T-helper 2 cell (primary cell): ENCODE measurements around the gene FBXW7.

Source experiments
- DNase-seq, 5 experiments: peaks; one replicate each; pipeline versions ENCODE4 v3.0.0 to v3.0.0-alpha.2; 2012 to 2022

FBXW7 gene

GRCh38 chr4:152424396-152424795 lies 111.5 kb downstream of the FBXW7 start:
- no peak for DNase-seq

- DNase-seq = no peak
These were observed 113.0 kb downstream of the FBXW7 start for GRCh38 chr4:152422817-152423320.

GRCh38 chr4:152421576-152421975 lies 114.3 kb downstream of the FBXW7 start:
- DNase-seq = no peak

GRCh38 chr4:152419809-152420208 lies 116.1 kb downstream of the FBXW7 start:
- peak in 1 of 5 experiments; percentile 14 for DNase-seq

GRCh38 chr4:152417673-152418072 lies 118.2 kb downstream of the FBXW7 start:
- DNase-seq = no peak

GRCh38 chr4:152415980-152416379 lies 119.9 kb downstream of the FBXW7 start:
- DNase-seq = no peak

- DNase-seq = peak in 2 of 5 experiments; percentile 4 to 71
These were observed 127.2 kb downstream of the FBXW7 start for GRCh38 chr4:152408514-152409327.

- DNase-seq = no peak
These were observed 134.5 kb downstream of the FBXW7 start for GRCh38 chr4:152401424-152401823.

GRCh38 chr4:152399246-152399645 lies 136.6 kb downstream of the FBXW7 start:
- peak in 1 of 5 experiments; percentile 69 for DNase-seq

- DNase-seq = no peak
These were observed 137.8 kb downstream of the FBXW7 start for GRCh38 chr4:152398060-152398459.

GRCh38 chr4:152394791-152395190 lies 141.1 kb downstream of the FBXW7 start:
- no peak for DNase-seq

- no peak for DNase-seq
These were observed 143.8 kb downstream of the FBXW7 start for GRCh38 chr4:152392079-152392478.

GRCh38 chr4:152390216-152390615 lies 145.7 kb downstream of the FBXW7 start:
- no peak for DNase-seq

GRCh38 chr4:152389359-152389758 lies 146.5 kb downstream of the FBXW7 start:
- DNase-seq = no peak

- DNase-seq = no peak
These were observed 150.3 kb downstream of the FBXW7 start for GRCh38 chr4:152385551-152385950.

GRCh38 chr4:152382057-152382785 lies 153.7 kb downstream of the FBXW7 start:
- peak in 1 of 5 experiments; percentile 35 for DNase-seq

- DNase-seq = no peak
These were observed 155.0 kb downstream of the FBXW7 start for GRCh38 chr4:152380919-152381318.

- DNase-seq = no peak
These were observed 155.7 kb downstream of the FBXW7 start for GRCh38 chr4:152380185-152380584.

- DNase-seq = peak in 1 of 5 experiments; percentile 45
These were observed 161.1 kb downstream of the FBXW7 start for GRCh38 chr4:152374606-152375285.

- no peak for DNase-seq
These were observed 161.7 kb downstream of the FBXW7 start for GRCh38 chr4:152374153-152374552.

GRCh38 chr4:152372444-152372843 lies 163.4 kb downstream of the FBXW7 start:
- DNase-seq = no peak

GRCh38 chr4:152369902-152370295 lies 166.0 kb downstream of the FBXW7 start:
- peak in 1 of 5 experiments; percentile 44 for DNase-seq
